NT2/D1 (cell line): ENCODE data around the gene GXYLT1.
A peak's percentile ranks its signal among the peaks of the same experiment; 100 is the strongest.

Experiments used
- DNase-seq: peaks from one replicate; pipeline ENCODE4 v3.0.0-alpha.2; 2011; ENCODE audit warnings: low read depth, low spot score
- H3K27me3 ChIP-seq: 2 replicates; pipeline ENCODE4 v1.6.0; 2011; ENCODE audit warnings: mild to moderate bottlenecking; ENCODE audit not compliant: insufficient read length, insufficient read depth
- H3K36me3 ChIP-seq: 2 replicates; pipeline ENCODE4 v1.6.1; 2011; ENCODE audit warnings: mild to moderate bottlenecking, low read length, mixed read lengths; ENCODE audit not compliant: insufficient read depth, insufficient read length
- H3K4me1 ChIP-seq: 2 replicates; pipeline ENCODE4 v1.5.1; 2011; ENCODE audit not compliant: insufficient read depth, insufficient read length
- H3K4me3 ChIP-seq: 2 replicates; pipeline ENCODE4 v1.5.1; 2011; ENCODE audit warnings: low read depth; ENCODE audit not compliant: insufficient read length
- H3K9ac ChIP-seq: 2 replicates; pipeline ENCODE4 v1.6.0; 2011; ENCODE audit warnings: low read depth; ENCODE audit not compliant: insufficient read length
- H3K9me3 ChIP-seq: 2 replicates; pipeline ENCODE4 v1.5.1; 2011; ENCODE audit warnings: mild to moderate bottlenecking, low read length; ENCODE audit not compliant: insufficient read depth
- SUZ12 ChIP-seq: IDR thresholded peaks from 2 replicates; pipeline ENCODE4 v1.6.1; 2011; ENCODE audit not compliant: insufficient read length, insufficient read depth; ENCODE audit errors: extremely low read depth
- YY1 ChIP-seq: IDR thresholded peaks from 2 replicates; pipeline ENCODE4 v1.6.1; 2011; ENCODE audit not compliant: insufficient read length, insufficient read depth
- ZNF274 ChIP-seq: IDR thresholded peaks from 2 replicates; pipeline ENCODE4 v1.6.1; 2011; ENCODE audit warnings: mild to moderate bottlenecking, low read depth, low read length

Gene GXYLT1

DNA sequence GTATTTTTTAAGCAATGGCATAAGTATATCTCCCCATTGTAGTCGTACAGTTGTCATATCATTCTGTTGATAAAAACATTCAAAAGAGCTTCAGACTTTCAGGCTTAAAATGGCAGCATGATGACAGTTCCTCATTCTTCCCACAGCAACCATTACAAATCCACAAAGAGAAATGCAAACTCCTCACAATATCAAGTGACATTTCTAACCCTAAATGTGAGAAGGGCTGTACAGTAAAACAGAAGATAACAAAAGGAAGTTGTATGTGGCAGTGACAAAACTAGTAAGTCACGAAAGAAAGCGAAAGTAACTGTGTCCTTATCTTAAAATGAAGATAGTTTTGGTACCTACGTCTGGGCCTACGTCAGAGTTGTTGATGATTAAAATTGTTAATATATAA is 46.7 kb downstream of the GXYLT1 start:
- no peak for TF ChIP-seq ZNF274
- TF ChIP-seq YY1: no peak
- no peak for TF ChIP-seq SUZ12
- Histone ChIP-seq H3K4me1 (no peaks in the 10 kb centered on the region), H3K27me3 (no peaks in the 10 kb centered on the region), H3K36me3 (peaks cover 16% of the 10 kb centered on the region), H3K9ac (no peak overlapping the region), H3K4me3 (no peak overlapping the region), H3K9me3 (no peaks in the 10 kb centered on the region)
- no peak for DNase-seq

DNA sequence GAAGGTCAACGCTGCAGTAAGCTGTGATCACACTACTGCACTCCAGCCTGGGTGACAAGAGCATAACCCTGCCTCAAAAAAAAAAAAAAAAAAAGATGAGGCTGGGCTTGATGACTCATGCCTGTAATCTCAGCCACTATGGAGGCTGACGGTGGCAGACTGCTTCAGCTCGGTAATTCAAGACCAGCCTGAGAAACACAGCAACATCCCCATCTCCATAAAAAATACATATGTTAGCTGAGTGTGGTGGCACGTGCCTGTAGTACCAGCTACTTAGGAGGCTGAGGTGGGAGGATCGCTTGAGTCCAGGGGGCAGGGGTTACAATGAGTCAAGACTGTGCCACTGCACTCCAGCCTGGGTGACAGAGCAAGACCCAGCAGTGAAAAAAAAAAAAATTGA is 50.4 kb downstream of the GXYLT1 start:
- peaks cover 21% of the 10 kb centered on the region for H3K36me3 ChIP-seq
- H3K4me3 ChIP-seq: no peak overlapping the region
- no peaks in the 10 kb centered on the region for H3K4me1 ChIP-seq
- H3K9me3 ChIP-seq: no peaks in the 10 kb centered on the region
- TF ChIP-seq SUZ12 (no peak), YY1 (no peak), ZNF274 (no peak)
- DNase-seq: peak; percentile 20
- H3K27me3 ChIP-seq: no peaks in the 10 kb centered on the region
- no peak overlapping the region for H3K9ac ChIP-seq

DNA sequence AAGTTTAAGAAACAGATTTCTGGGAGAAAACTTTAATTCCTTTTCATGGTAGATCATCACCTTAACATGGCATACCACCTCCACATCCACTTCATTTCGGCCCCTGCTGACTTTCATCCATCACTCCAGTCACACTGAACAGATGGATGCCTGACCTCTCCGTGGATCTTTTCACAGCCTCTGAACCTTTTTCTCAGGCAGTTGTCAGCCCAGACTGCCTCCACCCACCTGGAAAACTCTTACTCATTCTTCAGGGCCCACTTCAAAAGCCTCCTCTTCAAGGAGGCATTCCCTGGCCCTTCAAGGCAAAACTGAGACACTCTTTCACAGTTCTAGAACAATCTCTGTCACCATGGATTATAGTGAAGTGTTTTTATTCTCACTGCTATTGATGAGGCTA is 52.9 kb downstream of the GXYLT1 start:
- no peaks in the 10 kb centered on the region for H3K4me1 ChIP-seq
- no peak overlapping the region for H3K4me3 ChIP-seq
- H3K36me3 ChIP-seq: peaks cover 17% of the 10 kb centered on the region
- no peaks in the 10 kb centered on the region for H3K27me3 ChIP-seq
- H3K9ac ChIP-seq: no peak overlapping the region
- H3K9me3 ChIP-seq: no peaks in the 10 kb centered on the region
- DNase-seq: no peak
- TF ChIP-seq ZNF274 (no peak), YY1 (no peak), SUZ12 (no peak)

DNA sequence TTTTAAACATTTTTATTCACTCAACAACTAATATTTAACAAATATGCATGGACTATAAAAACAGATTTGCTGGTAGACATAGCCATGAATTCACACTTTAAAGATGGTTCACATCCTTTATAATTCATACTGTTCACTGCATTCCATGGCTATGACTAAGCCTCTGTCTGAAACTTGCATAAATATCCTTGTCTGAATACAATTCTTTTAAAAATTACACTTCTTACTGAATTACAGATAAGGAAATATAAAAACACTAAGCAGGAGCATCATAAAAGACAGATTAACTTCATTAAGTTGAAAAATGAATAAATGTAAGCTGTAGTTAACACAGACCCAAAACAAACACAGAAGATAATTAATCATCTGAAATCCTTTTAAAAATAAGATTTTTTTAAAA is 53.8 kb downstream of the GXYLT1 start:
- Histone ChIP-seq H3K9me3 (no peaks in the 10 kb centered on the region), H3K4me3 (no peak overlapping the region), H3K4me1 (no peaks in the 10 kb centered on the region), H3K9ac (no peak overlapping the region), H3K36me3 (peaks cover 10% of the 10 kb centered on the region), H3K27me3 (no peaks in the 10 kb centered on the region)
- TF ChIP-seq YY1 (no peak), SUZ12 (no peak), ZNF274 (no peak)
- no peak for DNase-seq

DNA sequence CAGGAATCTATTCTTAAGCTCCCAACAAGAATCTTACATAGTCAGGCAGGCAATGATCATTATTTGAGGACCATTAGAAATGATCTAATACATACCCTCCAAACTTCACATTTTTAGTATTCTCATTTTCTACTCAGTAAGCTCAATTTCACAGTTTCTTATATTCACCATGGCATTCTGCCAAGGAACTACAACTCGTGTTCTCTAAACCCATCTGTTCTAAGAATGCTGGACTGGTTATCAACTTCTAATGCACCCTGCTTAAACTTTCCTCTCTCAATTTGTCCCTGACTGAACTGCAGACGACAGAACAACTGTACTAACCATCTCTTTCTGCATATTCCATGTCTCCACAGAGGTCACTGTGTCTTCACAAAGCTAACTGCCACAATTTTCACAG is 58.6 kb downstream of the GXYLT1 start:
- peaks cover 8% of the 10 kb centered on the region for H3K36me3 ChIP-seq
- H3K4me1 ChIP-seq: no peaks in the 10 kb centered on the region
- no peak for TF ChIP-seq YY1
- no peak for TF ChIP-seq ZNF274
- no peak for TF ChIP-seq SUZ12
- H3K4me3 ChIP-seq: no peak overlapping the region
- no peaks in the 10 kb centered on the region for H3K27me3 ChIP-seq
- H3K9me3 ChIP-seq: no peaks in the 10 kb centered on the region
- no peak overlapping the region for H3K9ac ChIP-seq
- DNase-seq: no peak

DNA sequence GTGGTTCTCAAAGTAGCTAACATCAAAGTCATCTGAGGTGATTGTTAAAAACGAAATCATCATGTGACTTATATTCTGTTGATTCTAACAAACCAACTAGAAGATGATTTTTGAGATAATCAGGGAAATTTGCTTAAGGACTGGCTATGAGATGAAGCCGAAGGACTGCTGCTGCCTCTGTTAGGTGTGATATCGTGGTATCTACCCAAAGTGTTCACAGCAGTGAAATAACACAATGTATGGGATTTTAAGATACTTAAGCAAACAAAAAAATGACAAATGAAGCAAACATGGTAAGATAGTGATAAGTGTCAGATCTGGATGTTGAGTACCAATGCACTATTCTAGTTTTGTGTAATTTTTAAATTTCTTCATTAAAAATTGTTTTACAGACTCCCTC is 59.1 kb downstream of the GXYLT1 start:
- Histone ChIP-seq H3K4me1 (no peaks in the 10 kb centered on the region), H3K27me3 (no peaks in the 10 kb centered on the region), H3K36me3 (peaks cover 8% of the 10 kb centered on the region), H3K9ac (no peak overlapping the region), H3K4me3 (no peak overlapping the region), H3K9me3 (no peaks in the 10 kb centered on the region)
- DNase-seq: no peak
- TF ChIP-seq YY1: no peak
- no peak for TF ChIP-seq SUZ12
- TF ChIP-seq ZNF274: no peak

DNA sequence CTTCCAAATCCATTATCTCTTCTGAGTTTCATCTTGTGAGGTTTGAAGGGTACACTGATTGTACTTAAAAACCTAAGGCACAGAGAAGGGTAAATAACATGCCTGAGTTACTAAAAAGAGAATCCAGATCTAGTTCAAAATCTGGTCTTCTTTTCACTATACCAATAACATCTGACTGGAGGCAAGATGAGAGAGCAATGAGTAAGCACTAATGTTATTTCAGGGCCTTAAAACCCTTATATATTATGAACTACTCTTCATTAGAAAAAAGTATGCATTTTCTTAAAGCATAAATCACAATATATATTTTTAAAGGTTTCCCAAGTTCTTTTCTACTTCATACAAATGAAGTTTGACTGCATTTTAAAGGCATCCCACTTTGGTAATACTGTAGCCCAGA is 60.2 kb downstream of the GXYLT1 start:
- TF ChIP-seq SUZ12 (no peak), YY1 (no peak), ZNF274 (no peak)
- Histone ChIP-seq H3K9ac (no peak overlapping the region), H3K9me3 (no peaks in the 10 kb centered on the region), H3K4me3 (no peak overlapping the region), H3K36me3 (peaks cover 3% of the 10 kb centered on the region), H3K4me1 (no peaks in the 10 kb centered on the region), H3K27me3 (no peaks in the 10 kb centered on the region)
- DNase-seq: no peak

DNA sequence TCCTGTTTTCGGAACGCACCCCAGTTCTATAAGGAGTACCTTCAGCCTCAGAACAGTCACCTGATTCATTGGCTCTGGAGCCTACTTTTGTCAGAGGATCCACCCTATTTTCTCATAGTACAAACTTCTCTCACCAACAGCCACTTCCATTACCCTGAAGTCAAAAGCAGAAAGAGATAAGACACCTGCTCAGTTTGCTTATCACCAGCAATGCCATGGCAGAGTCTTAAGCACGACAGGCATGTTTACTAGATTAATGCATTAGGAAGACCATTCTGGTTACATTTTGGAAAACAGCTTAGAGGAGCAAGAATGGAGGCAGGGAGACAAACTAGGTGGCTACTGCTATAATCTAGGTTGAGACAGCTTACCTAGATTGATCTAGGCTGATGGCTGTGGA is 67.7 kb downstream of the GXYLT1 start:
- H3K4me1 ChIP-seq: no peaks in the 10 kb centered on the region
- H3K27me3 ChIP-seq: no peaks in the 10 kb centered on the region
- DNase-seq: no peak
- TF ChIP-seq ZNF274 (no peak), YY1 (no peak), SUZ12 (no peak)
- no peaks in the 10 kb centered on the region for H3K36me3 ChIP-seq
- peaks cover 6% of the 10 kb centered on the region; the same call in 1 of the 2 replicates for H3K9me3 ChIP-seq
- H3K4me3 ChIP-seq: no peak overlapping the region
- no peak overlapping the region for H3K9ac ChIP-seq
